Measurements from ENCODE around the gene ADAM30.

The ADAM30 gene

DNA sequence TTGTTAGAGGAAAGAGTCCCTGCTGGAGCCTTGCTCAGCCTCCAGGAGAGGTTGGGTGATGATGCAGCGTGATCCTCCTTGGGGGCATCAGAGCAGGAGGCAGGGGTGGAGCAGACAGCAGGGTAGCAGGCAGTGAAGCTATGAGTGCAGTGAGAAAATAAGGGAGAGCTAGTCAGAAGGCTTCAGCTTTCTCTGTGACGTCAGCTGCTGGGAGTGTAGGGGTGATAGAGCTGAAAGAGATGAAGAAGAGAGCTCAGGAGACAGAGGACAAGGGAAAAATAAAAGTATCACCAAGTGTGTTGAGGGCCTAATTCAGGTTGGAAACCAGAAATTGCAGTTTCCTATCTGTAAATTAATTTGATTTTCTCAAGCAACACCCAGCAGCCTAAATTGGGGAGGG is 2.2 kb upstream of the ADAM30 start:
- no peak for DNase-seq (ENCODE audit: low read depth)
- H3K4me3 ChIP-seq (ENCODE audit: low read depth, low read length), result no peak overlapping the region
- TF ChIP-seq, protein P1, sequence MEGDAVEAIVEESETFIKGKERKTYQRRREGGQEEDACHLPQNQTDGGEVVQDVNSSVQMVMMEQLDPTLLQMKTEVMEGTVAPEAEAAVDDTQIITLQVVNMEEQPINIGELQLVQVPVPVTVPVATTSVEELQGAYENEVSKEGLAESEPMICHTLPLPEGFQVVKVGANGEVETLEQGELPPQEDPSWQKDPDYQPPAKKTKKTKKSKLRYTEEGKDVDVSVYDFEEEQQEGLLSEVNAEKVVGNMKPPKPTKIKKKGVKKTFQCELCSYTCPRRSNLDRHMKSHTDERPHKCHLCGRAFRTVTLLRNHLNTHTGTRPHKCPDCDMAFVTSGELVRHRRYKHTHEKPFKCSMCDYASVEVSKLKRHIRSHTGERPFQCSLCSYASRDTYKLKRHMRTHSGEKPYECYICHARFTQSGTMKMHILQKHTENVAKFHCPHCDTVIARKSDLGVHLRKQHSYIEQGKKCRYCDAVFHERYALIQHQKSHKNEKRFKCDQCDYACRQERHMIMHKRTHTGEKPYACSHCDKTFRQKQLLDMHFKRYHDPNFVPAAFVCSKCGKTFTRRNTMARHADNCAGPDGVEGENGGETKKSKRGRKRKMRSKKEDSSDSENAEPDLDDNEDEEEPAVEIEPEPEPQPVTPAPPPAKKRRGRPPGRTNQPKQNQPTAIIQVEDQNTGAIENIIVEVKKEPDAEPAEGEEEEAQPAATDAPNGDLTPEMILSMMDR (IDR thresholded peaks at IDR 0.05; ENCODE audit: insufficient read depth, low read depth, low read length, missing control alignments), result no peak

DNA sequence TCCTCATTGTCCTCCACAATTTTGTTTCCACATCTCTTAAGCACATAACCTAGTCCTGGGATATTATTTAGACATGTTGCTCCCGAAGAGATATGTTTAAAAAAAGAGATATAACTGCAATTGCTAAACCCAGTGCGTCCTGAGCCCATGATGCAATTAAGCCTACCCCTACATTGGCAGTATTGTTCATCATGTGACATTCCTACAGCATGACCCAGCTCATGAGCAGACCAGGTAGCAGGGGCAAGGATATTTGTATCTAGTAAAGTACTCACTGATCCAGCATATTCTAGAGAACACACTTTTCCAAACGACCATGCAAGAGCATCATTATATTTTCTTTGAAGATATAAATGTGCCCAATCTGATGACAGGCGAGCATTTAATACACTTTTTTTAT is 1.2 kb downstream of the ADAM30 start:
- no peak for DNase-seq (ENCODE audit: low read depth)
- TF ChIP-seq, protein P1 (IDR thresholded peaks at IDR 0.05; ENCODE audit: insufficient read depth, low read depth, low read length, missing control alignments), result no peak
- H3K4me3 ChIP-seq (ENCODE audit: low read depth, low read length), result no peak overlapping the region

DNA sequence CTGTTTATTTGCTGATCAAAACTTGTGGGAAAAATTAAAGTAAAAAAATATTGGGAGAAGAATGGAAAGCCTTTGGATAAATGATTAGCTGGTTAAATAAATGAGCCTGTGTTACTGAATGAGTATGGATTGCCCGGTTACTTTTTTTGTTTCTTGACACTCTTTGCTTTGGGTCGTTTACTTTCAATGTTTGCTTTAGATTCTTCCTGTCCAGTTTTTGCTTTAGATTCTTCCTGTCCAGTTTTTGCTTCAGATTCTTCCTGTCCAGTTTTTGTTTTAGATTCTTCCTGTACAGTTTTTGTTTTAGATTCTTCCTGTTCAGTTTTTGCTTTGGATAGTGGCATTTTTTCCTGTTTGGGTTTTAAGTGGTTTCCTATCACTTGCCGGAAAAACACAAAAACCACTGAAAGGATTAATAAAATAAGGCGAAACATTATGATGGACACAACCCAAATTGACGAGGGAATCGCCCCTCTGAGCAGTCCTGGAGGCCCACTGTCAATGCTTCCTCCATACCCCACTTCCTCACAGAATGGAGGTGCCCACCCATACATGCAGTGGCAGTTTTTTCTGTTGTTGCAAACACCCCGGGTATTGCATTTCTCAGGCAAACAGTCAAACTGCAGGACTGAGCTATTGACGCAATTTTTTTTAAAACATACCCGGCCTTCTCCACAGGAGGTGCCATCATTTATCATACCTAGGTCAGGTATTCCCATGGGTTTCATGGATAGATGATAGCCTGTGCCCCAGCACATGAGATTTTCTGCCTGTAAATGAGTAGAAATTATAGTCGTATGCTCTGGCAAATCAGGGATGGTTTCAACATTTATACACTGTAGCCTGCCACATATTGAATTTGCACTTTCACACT is 2.3 kb downstream of the ADAM30 start:
- no peak overlapping the region for H3K4me3 ChIP-seq (ENCODE audit: low read depth, low read length)
- DNase-seq (ENCODE audit: low read depth), result no peak
- TF ChIP-seq, protein P1 (IDR thresholded peaks at IDR 0.05; ENCODE audit: insufficient read depth, low read depth, low read length, missing control alignments), result no peak

DNA sequence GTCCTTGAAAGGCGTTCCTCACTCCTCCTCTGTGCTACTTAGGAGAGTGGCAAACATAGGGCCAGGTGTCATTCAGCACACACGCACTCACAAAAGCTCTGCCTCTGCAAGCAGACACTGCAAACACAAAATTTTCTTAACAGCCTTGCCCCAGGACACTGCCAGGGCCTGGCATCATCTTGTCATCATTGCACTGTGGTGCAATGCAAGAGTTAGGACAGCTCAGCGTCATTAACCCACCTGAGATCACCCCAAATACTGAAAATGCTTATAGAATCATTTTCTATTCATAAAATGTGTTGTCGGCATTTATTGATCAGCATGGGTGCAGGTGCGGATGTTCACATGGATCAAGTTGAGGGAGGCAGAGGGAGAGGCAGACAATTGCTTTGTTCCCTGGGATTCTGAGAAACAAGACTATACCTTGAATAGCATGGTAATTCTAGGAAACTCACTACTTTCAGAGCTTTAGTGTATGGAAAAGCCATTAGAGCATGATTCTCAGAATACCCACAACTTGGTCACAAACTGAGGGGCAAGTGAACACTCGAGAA is 3.0 kb downstream of the ADAM30 start:
- H3K4me3 ChIP-seq (ENCODE audit: low read depth, low read length), result no peak overlapping the region
- no peak for DNase-seq (ENCODE audit: low read depth)
- TF ChIP-seq, protein P1 (IDR thresholded peaks at IDR 0.05; ENCODE audit: insufficient read depth, low read depth, low read length, missing control alignments), result no peak

DNA sequence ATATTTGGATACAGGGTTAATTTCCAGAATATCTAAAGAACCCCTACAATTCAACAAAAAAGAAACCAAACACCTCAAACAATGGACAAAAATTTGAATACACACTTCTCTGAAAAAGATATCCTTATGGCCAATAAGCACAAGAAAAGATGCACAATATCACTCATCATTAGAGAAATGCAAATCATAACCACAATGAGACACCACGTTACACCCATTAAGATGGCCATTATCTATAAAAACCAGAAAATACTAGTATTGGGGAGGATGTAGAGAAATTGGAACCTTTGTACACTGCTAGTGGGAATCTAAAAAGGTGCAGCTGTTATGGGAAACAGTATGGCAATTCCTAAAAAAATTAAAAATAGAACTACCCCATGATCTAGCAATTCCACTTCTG is 4.9 kb downstream of the ADAM30 start:
- TF ChIP-seq, protein P1 (IDR thresholded peaks at IDR 0.05; ENCODE audit: insufficient read depth, low read depth, low read length, missing control alignments), result no peak
- no peak overlapping the region for H3K4me3 ChIP-seq (ENCODE audit: low read depth, low read length)
- DNase-seq (ENCODE audit: low read depth), result no peak

DNA sequence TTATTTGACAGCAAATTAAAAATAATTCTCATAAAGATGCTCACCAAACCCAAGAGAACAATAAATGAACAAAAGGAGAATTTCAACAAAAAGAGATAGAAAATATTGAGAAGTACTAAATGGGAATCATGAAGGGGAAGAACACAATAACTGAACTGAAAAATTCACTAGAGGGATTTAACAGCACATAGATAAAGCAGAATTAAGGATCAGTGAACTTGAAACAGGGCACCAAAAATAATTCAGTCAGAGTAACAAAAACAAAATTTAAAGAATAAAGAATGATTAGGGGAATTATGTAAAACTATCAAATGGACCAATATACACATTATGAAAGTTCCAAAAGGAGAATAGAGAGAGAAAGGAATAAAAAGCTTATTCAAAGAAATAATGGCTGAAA is 7.8 kb downstream of the ADAM30 start:
- no peak for DNase-seq (ENCODE audit: low read depth)
- no peak overlapping the region for H3K4me3 ChIP-seq (ENCODE audit: low read depth, low read length)
- TF ChIP-seq, protein P1 (IDR thresholded peaks at IDR 0.05; ENCODE audit: insufficient read depth, low read depth, low read length, missing control alignments), result no peak

All from GM12865 (cell line).